GM23248 (cell line): ENCODE measurements around the gene SEMA3B.

Experiments
- EZH2 ChIP-seq: fragments of 200-600 bp; sonication (generic); IDR thresholded peaks from 2 replicates; pipeline ENCODE4 v1.6.1; 2018; ENCODE audit warnings: antibody characterized with exemption, mild to moderate bottlenecking; ENCODE audit not compliant: insufficient read depth, poor library complexity, severe bottlenecking
- EZH2phosphoT487 ChIP-seq: fragments of 200-600 bp; sonication (generic); IDR thresholded peaks from 2 replicates; pipeline ENCODE4 v1.6.1; 2018; ENCODE audit warnings: antibody characterized with exemption, moderate library complexity, mild to moderate bottlenecking, low read depth; ENCODE audit not compliant: insufficient read depth

DNA sequence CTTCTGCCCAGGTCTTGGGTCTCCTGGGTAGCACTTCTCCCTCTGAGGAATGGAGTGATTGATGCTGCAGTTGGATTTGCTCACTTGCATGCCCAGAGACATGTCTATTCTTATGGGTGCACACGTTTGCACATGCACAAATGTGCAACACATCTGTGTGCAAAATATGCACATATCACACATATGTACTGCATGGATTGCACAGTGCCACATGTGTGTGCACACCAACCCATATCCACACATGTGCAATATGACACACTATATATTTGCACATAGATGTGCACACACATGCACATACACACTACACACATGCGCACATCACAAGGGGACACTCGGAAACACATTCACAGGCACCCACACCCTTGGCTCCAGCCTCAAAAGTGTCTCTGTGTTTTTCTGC is 671 bp upstream of the SEMA3B start:
- TF ChIP-seq EZH2phosphoT487, result no peak
- no peak for TF ChIP-seq EZH2
